ENCODE results near the gene CKAP5.

The CKAP5 gene

GRCh38 chr11:46728659-46729040 is 117.4 kb downstream of the CKAP5 start:
- Histone ChIP-seq H3K27ac (ENCODE audit: extremely low read depth, low read depth, low read length) (no peak overlapping the region), H3K9me3 (ENCODE audit: control insufficient read depth, insufficient read depth, low read depth, low read length) (no peaks in the 10 kb centered on the region), H3K36me3 (ENCODE audit: control insufficient read depth in 2 of 2, insufficient read depth in 1 of 2, low read length in 2 of 2) (no peaks in the 10 kb centered on the region), H3K4me3 (ENCODE audit: low read depth, low read length) (no peak overlapping the region), H3K4me1 (ENCODE audit: control insufficient read depth, insufficient read depth, low read length) (no peaks in the 10 kb centered on the region)
- ChIA-PET CTCF (interaction anchor here (0.6 kb wide), 1 partner anchor 36 kb away, joined by 4 read pairs; no protein-coding TSS in a partner anchor), POLR2A (no interaction called here)
- TF ChIP-seq GLI4 (tag by site-specific recombination; IDR thresholded peaks at IDR 0.05) (no peak), ZNF324 (tag by site-specific recombination; IDR thresholded peaks at IDR 0.05) (no peak), ZNF26 (tag by site-specific recombination; IDR thresholded peaks at IDR 0.05) (no peak), ZBTB20 (tag by site-specific recombination; IDR thresholded peaks at IDR 0.05) (no peak), ZNF140 (tag by site-specific recombination; IDR thresholded peaks at IDR 0.05) (no peak), ZNF350 (tag by site-specific recombination; IDR thresholded peaks at IDR 0.05) (no peak), ZNF404 (tag by site-specific recombination; IDR thresholded peaks at IDR 0.05) (no peak), FEZF1 (tag by site-specific recombination; IDR thresholded peaks at IDR 0.05) (no peak)
- TF ChIP-seq, protein P1, sequence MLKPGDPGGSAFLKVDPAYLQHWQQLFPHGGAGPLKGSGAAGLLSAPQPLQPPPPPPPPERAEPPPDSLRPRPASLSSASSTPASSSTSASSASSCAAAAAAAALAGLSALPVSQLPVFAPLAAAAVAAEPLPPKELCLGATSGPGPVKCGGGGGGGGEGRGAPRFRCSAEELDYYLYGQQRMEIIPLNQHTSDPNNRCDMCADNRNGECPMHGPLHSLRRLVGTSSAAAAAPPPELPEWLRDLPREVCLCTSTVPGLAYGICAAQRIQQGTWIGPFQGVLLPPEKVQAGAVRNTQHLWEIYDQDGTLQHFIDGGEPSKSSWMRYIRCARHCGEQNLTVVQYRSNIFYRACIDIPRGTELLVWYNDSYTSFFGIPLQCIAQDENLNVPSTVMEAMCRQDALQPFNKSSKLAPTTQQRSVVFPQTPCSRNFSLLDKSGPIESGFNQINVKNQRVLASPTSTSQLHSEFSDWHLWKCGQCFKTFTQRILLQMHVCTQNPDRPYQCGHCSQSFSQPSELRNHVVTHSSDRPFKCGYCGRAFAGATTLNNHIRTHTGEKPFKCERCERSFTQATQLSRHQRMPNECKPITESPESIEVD (tag by site-specific recombination; IDR thresholded peaks at IDR 0.05), result no peak
- TF ChIP-seq, protein P2, sequence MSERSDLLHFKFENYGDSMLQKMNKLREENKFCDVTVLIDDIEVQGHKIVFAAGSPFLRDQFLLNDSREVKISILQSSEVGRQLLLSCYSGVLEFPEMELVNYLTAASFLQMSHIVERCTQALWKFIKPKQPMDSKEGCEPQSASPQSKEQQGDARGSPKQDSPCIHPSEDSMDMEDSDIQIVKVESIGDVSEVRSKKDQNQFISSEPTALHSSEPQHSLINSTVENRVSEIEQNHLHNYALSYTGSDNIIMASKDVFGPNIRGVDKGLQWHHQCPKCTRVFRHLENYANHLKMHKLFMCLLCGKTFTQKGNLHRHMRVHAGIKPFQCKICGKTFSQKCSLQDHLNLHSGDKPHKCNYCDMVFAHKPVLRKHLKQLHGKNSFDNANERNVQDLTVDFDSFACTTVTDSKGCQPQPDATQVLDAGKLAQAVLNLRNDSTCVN (tag by site-specific recombination; optimal IDR thresholded peaks at IDR 0.05), result no peak

DNA sequence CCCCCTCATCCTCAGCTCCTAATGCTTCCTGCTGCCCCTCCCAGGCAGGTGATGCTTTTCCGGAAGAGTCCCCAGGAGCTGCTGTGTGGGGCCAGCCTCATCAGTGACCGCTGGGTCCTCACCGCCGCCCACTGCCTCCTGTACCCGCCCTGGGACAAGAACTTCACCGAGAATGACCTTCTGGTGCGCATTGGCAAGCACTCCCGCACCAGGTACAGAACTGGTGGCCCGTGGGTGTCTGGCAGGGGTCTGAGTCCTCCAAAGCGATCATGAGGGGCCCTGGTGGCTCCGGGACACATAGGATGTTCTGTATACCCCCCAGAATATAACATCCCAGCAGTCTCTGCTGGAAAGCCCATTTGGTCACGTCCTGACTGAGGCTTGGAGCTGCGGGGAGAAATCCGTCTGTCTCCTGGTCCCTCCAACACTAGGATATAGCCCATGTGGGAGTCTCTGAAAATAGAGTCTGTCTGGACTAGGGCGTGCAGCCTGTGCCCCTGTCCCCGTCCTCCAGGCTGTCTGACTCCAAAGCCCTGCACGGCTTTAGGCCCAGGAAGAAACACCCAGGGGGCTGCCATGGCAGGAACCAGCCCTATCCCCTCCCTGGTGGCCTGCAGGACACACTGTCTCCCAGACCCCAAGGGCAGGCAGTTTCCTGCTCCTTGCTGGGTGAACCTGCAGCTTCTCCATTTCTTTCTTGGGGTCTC is 118.0 kb downstream of the CKAP5 start:
- CTCF ChIA-PET, result interaction anchor here (0.6 to 0.8 kb wide), 2 partner anchors 19 to 36 kb away, joined by 3 to 4 read pairs; no protein-coding TSS in a partner anchor
- Histone ChIP-seq H3K27ac (ENCODE audit: extremely low read depth, low read depth, low read length) (no peak overlapping the region), H3K4me1 (ENCODE audit: control insufficient read depth, insufficient read depth, low read length) (no peaks in the 10 kb centered on the region), H3K4me3 (ENCODE audit: low read depth, low read length) (no peak overlapping the region), H3K36me3 (ENCODE audit: control insufficient read depth in 2 of 2, insufficient read depth in 1 of 2, low read length in 2 of 2) (no peaks in the 10 kb centered on the region), H3K9me3 (ENCODE audit: control insufficient read depth, insufficient read depth, low read depth, low read length) (no peaks in the 10 kb centered on the region)
- POLR2A ChIA-PET, result interaction anchor here (0.7 kb wide), 1 partner anchor 27 kb away, joined by 3 read pairs; the partner anchor contains the start of gene ZNF408
- TF ChIP-seq ZFP69B (tag by site-specific recombination; IDR thresholded peaks at IDR 0.05) (no peak), ZNF580 (tag by site-specific recombination; IDR thresholded peaks at IDR 0.05) (no peak), ZBTB21 (tag by site-specific recombination; IDR thresholded peaks at IDR 0.05) (no peak), ZNF302 (tag by site-specific recombination; IDR thresholded peaks at IDR 0.05; ENCODE audit: low read depth) (no peak), ZNF138 (tag by site-specific recombination; IDR thresholded peaks at IDR 0.05; ENCODE audit: borderline replicate concordance) (no peak), ZNF16 (tag by site-specific recombination; IDR thresholded peaks at IDR 0.05; ENCODE audit: low read depth) (no peak), ZBTB49 (tag by site-specific recombination; IDR thresholded peaks at IDR 0.05; ENCODE audit: low read depth) (no peak), EGR2 (tag by site-specific recombination; IDR thresholded peaks at IDR 0.05; ENCODE audit: low read depth) (no peak), ZNF426 (tag by site-specific recombination; IDR thresholded peaks at IDR 0.05) (no peak), ZSCAN30 (tag by site-specific recombination; IDR thresholded peaks at IDR 0.05) (no peak), KLF8 (tag by site-specific recombination; IDR thresholded peaks at IDR 0.05) (no peak), ZNF214 (tag by site-specific recombination; IDR thresholded peaks at IDR 0.05; ENCODE audit: borderline replicate concordance) (no peak), ZNF394 (tag by site-specific recombination; IDR thresholded peaks at IDR 0.05; ENCODE audit: borderline replicate concordance) (no peak), ZNF174 (tag by site-specific recombination; IDR thresholded peaks at IDR 0.05) (no peak)
- TF ChIP-seq, protein P3, sequence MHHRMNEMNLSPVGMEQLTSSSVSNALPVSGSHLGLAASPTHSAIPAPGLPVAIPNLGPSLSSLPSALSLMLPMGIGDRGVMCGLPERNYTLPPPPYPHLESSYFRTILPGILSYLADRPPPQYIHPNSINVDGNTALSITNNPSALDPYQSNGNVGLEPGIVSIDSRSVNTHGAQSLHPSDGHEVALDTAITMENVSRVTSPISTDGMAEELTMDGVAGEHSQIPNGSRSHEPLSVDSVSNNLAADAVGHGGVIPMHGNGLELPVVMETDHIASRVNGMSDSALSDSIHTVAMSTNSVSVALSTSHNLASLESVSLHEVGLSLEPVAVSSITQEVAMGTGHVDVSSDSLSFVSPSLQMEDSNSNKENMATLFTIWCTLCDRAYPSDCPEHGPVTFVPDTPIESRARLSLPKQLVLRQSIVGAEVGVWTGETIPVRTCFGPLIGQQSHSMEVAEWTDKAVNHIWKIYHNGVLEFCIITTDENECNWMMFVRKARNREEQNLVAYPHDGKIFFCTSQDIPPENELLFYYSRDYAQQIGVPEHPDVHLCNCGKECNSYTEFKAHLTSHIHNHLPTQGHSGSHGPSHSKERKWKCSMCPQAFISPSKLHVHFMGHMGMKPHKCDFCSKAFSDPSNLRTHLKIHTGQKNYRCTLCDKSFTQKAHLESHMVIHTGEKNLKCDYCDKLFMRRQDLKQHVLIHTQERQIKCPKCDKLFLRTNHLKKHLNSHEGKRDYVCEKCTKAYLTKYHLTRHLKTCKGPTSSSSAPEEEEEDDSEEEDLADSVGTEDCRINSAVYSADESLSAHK (tag by site-specific recombination; IDR thresholded peaks at IDR 0.05), result no peak

Data from HEK293 (cell line).